CD14-positive monocyte (primary cell): ENCODE results near the gene IRF6. TPM values are rescaled to one million over a fixed set of nuclear protein-coding genes. Genes with fewer than 3 reads are reported as not detected.
A peak's percentile ranks its signal among the peaks of the same experiment; 100 is the strongest.

Experiments used
- DNase-seq, 3 donors: peaks; one replicate each; pipeline ENCODE4 v3.0.0-alpha.2; 2011 to 2022
- H2AFZ ChIP-seq: 2 replicates; pipeline ENCODE4 v1.6.0; 2012; ENCODE audit warnings: mild to moderate bottlenecking, low read depth, low read length, inconsistent platforms; ENCODE audit not compliant: insufficient read depth, poor library complexity, severe bottlenecking
- H3K27ac ChIP-seq, 2 donors: 1 replicate in 1 of 2; 2 replicates in 1 of 2; pipeline ENCODE4 v1.5.1; 2012 to 2013; ENCODE audit warnings: low read length in 2 of 2, control low read depth in 1 of 2, inconsistent platforms in 1 of 2, low read depth in 1 of 2, mild to moderate bottlenecking in 1 of 2
- H3K27me3 ChIP-seq, 2 donors: one replicate each; pipeline versions ENCODE4 v1.6.0 to v1.6.1; 2011 to 2013; ENCODE audit warnings: low read length in 2 of 2; ENCODE audit not compliant: control insufficient read depth in 2 of 2, insufficient read depth in 2 of 2
- H3K36me3 ChIP-seq, 2 donors: replicated peaks in 1 of 2; 1 replicate in 1 of 2; 2 replicates in 1 of 2; pipeline versions ENCODE4 v1.5.1 to v1.6.1; 2012 to 2013; ENCODE audit warnings: low read length in 2 of 2, control low read depth in 1 of 2, inconsistent platforms in 1 of 2, mild to moderate bottlenecking in 1 of 2; ENCODE audit not compliant: insufficient read depth in 2 of 2, control insufficient read depth in 1 of 2
- H3K4me1 ChIP-seq, 2 donors: 1 replicate in 1 of 2; 2 replicates in 1 of 2; pipeline versions ENCODE4 v1.5.1 to v1.6.1; 2012 to 2013; ENCODE audit warnings: low read length in 2 of 2, control low read depth in 1 of 2, inconsistent platforms in 1 of 2, mild to moderate bottlenecking in 1 of 2, moderate library complexity in 1 of 2; ENCODE audit not compliant: insufficient read depth in 2 of 2, control insufficient read depth in 1 of 2
- H3K4me2 ChIP-seq: replicated peaks from 2 replicates; pipeline ENCODE3; 2012; ENCODE audit warnings: low read length, moderate library complexity, mild to moderate bottlenecking; ENCODE audit not compliant: poor library complexity, severe bottlenecking; ENCODE audit errors: extremely low read depth
- H3K4me3 ChIP-seq, 3 experiments: fragments of 200-600 bp in 1 of 3; sonication (generic) in 1 of 3; replicated peaks in 1 of 3; 1 replicate in 2 of 3; 2 replicates in 1 of 3; pipeline ENCODE4 v1.5.1; 2011 to 2013; ENCODE audit warnings: low read length in 3 of 3, mild to moderate bottlenecking in 3 of 3, control low read depth in 2 of 3, low read depth in 2 of 3, inconsistent platforms in 1 of 3, moderate library complexity in 1 of 3
- H3K79me2 ChIP-seq: 2 replicates; pipeline ENCODE4 v1.6.0; 2012; ENCODE audit warnings: mild to moderate bottlenecking, control low read depth, inconsistent platforms, low read length, moderate library complexity; ENCODE audit not compliant: insufficient read depth
- H3K9ac ChIP-seq: 2 replicates; pipeline ENCODE4 v1.6.0; 2017; ENCODE audit warnings: low read length, mild to moderate bottlenecking; ENCODE audit not compliant: insufficient read depth, poor library complexity, severe bottlenecking
- H3K9me3 ChIP-seq, 2 donors: replicated peaks in 1 of 2; 1 replicate in 1 of 2; 2 replicates in 1 of 2; pipeline versions ENCODE4 v1.5.1 to v1.6.1; 2012 to 2013; ENCODE audit warnings: low read length in 2 of 2, control low read depth in 1 of 2; ENCODE audit not compliant: control insufficient read depth in 1 of 2, insufficient read depth in 1 of 2
- H4K20me1 ChIP-seq: 2 replicates; pipeline ENCODE4 v1.6.0; 2012; ENCODE audit warnings: mild to moderate bottlenecking, low read length, control low read depth, moderate library complexity; ENCODE audit not compliant: insufficient read depth
- H3K27ac Mint-ChIP-seq, 7 donors: one replicate each; pipeline ENCODE4 v1.8.0; 2020; ENCODE audit warnings: mild to moderate bottlenecking in 7 of 7, mixed read lengths in 7 of 7, moderate library complexity in 6 of 7, inconsistent platforms in 2 of 7
- H3K27me3 Mint-ChIP-seq, 3 donors: one replicate each; pipeline ENCODE4 v1.8.0; 2021 to 2022; ENCODE audit warnings: low read depth in 3 of 3, mild to moderate bottlenecking in 3 of 3, mixed read lengths in 3 of 3, moderate library complexity in 3 of 3, inconsistent platforms in 1 of 3
- H3K36me3 Mint-ChIP-seq, 2 donors: one replicate each; pipeline ENCODE4 v1.8.0; 2020; ENCODE audit warnings: mixed read lengths in 2 of 2, inconsistent platforms in 1 of 2, mild to moderate bottlenecking in 1 of 2
- H3K4me1 Mint-ChIP-seq: one replicate; pipeline ENCODE4 v1.8.0; 2020; ENCODE audit warnings: mild to moderate bottlenecking, mixed read lengths
- H3K4me3 Mint-ChIP-seq, 2 donors: one replicate each; pipeline ENCODE4 v1.8.0; 2020; ENCODE audit warnings: mild to moderate bottlenecking in 2 of 2, mixed read lengths in 2 of 2, moderate library complexity in 1 of 2
- H3K9me3 Mint-ChIP-seq, 7 donors: one replicate each; pipeline ENCODE4 v1.8.0; 2020 to 2022; ENCODE audit warnings: mixed read lengths in 7 of 7, mild to moderate bottlenecking in 6 of 7, moderate library complexity in 6 of 7, inconsistent platforms in 2 of 7
- WGBS: methylation state at CpG from one replicate; pipeline ENCODE4 v1.1.5; 2013; ENCODE audit warnings: missing lambda C conversion rate; ENCODE audit not compliant: insufficient coverage; 5-methylcytosine and 5-hydroxymethylcytosine counted together
- intact Hi-C, 2 donors: fragments of 100-400 bp; cut with micrococcal nuclease; formaldehyde crosslinking; loops; one replicate each; pipeline versions ENCODE4 v1.15.0 to v1.15.1; 2023
- polyA plus RNA-seq, 3 donors: library from polyadenylated mRNA; depleted of rRNA in 1 of 3; unstranded in 2 of 3; stranded (reverse) in 1 of 3; fragments of 300-500 nt in 2 of 3; fragments of >200 nt in 1 of 3; fragmentation: Illumina TruSeq in 2 of 3; gene quantifications; 1 replicate in 2 of 3; 2 replicates in 1 of 3; pipeline ENCODE4 v1.2.3, GENCODE V29; 2012 to 2021
- TF ChIP-seq, protein P1 (sequence below): fragments of 200-600 bp; IDR thresholded peaks from one replicate; pipeline ENCODE4 v1.8.0; 2022; ENCODE audit warnings: antibody characterized with exemption, mild to moderate bottlenecking

Gene IRF6
- polyA plus RNA-seq, 3 donors = 0.21 to 0.62 (median 0.35) TPM

DNA sequence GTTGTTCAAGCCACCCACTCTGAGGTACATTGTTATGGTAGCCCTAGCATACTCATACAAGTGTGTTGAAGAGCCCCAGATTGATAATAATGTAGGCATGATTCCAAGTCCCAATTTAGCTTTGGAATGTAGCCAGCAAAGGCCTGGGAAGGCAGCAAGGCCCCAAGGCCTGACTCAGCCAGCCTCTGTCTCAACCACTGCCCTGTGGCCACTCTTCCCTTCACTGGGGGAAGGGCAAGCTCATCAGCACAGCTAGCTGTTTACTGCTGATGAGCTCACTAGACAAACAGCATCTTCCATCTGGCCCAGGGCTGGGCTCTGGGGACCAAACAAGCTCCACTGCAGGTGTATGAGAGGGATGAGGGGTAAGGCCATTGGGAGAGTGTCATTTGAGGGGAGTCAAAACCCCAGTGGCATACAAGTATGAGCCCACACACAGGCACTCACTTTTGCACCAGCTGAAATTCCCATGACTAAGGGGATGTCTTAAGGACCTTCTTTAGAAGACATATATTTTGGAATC is 2.2 kb upstream of the IRF6 start:
- Histone ChIP-seq H3K9me3 (no peaks in the 10 kb centered on the region), H3K36me3 (no peaks in the 10 kb centered on the region), H3K9ac (no peak overlapping the region), H4K20me1 (no peaks in the 10 kb centered on the region), H3K4me3 (no peak overlapping the region), H3K4me1 (peaks cover 12 to 13% of the 10 kb centered on the region in 2 donors), H2AFZ (no peak overlapping the region), H3K79me2 (no peaks in the 10 kb centered on the region), H3K4me2 (no peak overlapping the region), H3K27me3 (no peaks in the 10 kb centered on the region), H3K27ac (no peak overlapping the region)
- peak in 1 of 3 donors; percentile 13 for DNase-seq
- TF ChIP-seq, protein P1, sequence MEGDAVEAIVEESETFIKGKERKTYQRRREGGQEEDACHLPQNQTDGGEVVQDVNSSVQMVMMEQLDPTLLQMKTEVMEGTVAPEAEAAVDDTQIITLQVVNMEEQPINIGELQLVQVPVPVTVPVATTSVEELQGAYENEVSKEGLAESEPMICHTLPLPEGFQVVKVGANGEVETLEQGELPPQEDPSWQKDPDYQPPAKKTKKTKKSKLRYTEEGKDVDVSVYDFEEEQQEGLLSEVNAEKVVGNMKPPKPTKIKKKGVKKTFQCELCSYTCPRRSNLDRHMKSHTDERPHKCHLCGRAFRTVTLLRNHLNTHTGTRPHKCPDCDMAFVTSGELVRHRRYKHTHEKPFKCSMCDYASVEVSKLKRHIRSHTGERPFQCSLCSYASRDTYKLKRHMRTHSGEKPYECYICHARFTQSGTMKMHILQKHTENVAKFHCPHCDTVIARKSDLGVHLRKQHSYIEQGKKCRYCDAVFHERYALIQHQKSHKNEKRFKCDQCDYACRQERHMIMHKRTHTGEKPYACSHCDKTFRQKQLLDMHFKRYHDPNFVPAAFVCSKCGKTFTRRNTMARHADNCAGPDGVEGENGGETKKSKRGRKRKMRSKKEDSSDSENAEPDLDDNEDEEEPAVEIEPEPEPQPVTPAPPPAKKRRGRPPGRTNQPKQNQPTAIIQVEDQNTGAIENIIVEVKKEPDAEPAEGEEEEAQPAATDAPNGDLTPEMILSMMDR = no peak
- Mint-ChIP-seq H3K27me3 (peaks cover 9 to 21% (median 10%) of the 10 kb centered on the region in 3 donors), H3K27ac (no peak overlapping the region), H3K4me1 (peaks cover 22% of the 10 kb centered on the region), H3K9me3 (no peaks in the 10 kb centered on the region), H3K4me3 (no peak overlapping the region), H3K36me3 (no peaks in the 10 kb centered on the region)
- intact Hi-C loops = no loop called here

DNA sequence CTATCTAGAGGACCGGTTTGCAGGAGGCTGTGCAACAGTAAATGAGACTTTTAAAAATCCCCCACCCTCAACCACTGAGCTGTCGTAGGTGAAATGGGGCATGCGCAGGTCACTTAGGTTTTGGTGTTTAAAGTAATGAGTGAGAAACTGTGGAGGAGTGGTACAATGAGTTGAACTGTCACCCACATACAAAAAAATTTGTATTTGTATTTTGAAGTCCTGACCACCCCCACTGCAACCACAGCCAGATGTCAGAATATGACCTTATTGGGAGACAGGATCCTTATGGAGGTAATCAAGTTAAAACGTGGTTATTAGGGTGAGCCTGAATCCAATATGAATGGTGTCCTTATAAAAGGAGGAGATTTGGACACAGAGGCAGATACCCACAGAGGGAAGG is 1.6 kb upstream of the IRF6 start:
- no peaks in the 10 kb centered on the region for H3K27me3 ChIP-seq
- Mint-ChIP-seq H3K9me3 (no peaks in the 10 kb centered on the region), H3K27ac (no peak overlapping the region), H3K4me1 (peaks cover 22% of the 10 kb centered on the region), H3K36me3 (no peaks in the 10 kb centered on the region), H3K4me3 (no peak overlapping the region), H3K27me3 (peaks cover 10 to 24% (median 11%) of the 10 kb centered on the region in 3 donors)
- WGBS = no CpG with 5 or more reads among the region's 4 CpGs
- H3K9me3 ChIP-seq = no peaks in the 10 kb centered on the region
- H3K27ac ChIP-seq = no peak overlapping the region
- H3K79me2 ChIP-seq = no peaks in the 10 kb centered on the region
- no peaks in the 10 kb centered on the region for H4K20me1 ChIP-seq
- intact Hi-C loops = no loop called here
- no peak overlapping the region for H3K4me2 ChIP-seq
- peaks cover 12 to 13% of the 10 kb centered on the region in 2 donors for H3K4me1 ChIP-seq
- DNase-seq = no peak
- H3K4me3 ChIP-seq = no peak overlapping the region
- no peak overlapping the region for H3K9ac ChIP-seq
- TF ChIP-seq, protein P1 = no peak
- no peaks in the 10 kb centered on the region for H3K36me3 ChIP-seq
- no peak overlapping the region for H2AFZ ChIP-seq
